BJ (cell line): ENCODE data around the gene DISP3. TPM values are rescaled to one million over a fixed set of nuclear protein-coding genes. Genes with fewer than 3 reads are reported as not detected.

Source experiments
- CTCF ChIA-PET: fragments of 350-600 bp; formaldehyde crosslinking; extraction: SDS; loops from one replicate; lab custom pipeline; 2021; ENCODE audit warnings: antibody characterized with exemption, inconsistent platforms; lab: Yijun Ruan, JAX
- POLR2A ChIA-PET: fragments of 300-600 bp; sonication (Branson Sonifier 250); formaldehyde crosslinking; extraction: SDS; loops from one replicate; lab custom pipeline; 2021; ENCODE audit warnings: antibody characterized with exemption; lab: Charles Lee
- DNase-seq: peaks from one replicate; pipeline ENCODE4 v3.0.0-alpha.2; 2011; ENCODE audit warnings: low read depth
- H3K27me3 ChIP-seq: 2 replicates; pipeline ENCODE4 v1.6.0; 2011; ENCODE audit warnings: low read length; ENCODE audit not compliant: control insufficient read depth, insufficient read depth
- H3K36me3 ChIP-seq: 2 replicates; pipeline ENCODE4 v1.5.1; 2011; ENCODE audit warnings: low read length; ENCODE audit not compliant: control insufficient read depth, insufficient read depth
- H3K4me3 ChIP-seq: 2 replicates; pipeline ENCODE4 v1.5.1; 2011; ENCODE audit warnings: low read depth, mild to moderate bottlenecking, control low read depth, low read length
- CTCF ChIP-seq: IDR thresholded peaks from 2 replicates; pipeline ENCODE4 v1.5.1; 2011; ENCODE audit warnings: low read depth, mild to moderate bottlenecking, control low read depth, inconsistent platforms, low read length, moderate library complexity; ENCODE audit not compliant: insufficient read depth
- polyA plus RNA-seq: library from polyadenylated mRNA; depleted of rRNA; stranded (reverse); fragments of >200 nt; gene quantifications from 2 replicates; pipeline ENCODE4 v1.2.3, GENCODE V29; 2011

DISP3 gene
- polyA plus RNA-seq, 1 experiment, result 0.02 TPM

DNA sequence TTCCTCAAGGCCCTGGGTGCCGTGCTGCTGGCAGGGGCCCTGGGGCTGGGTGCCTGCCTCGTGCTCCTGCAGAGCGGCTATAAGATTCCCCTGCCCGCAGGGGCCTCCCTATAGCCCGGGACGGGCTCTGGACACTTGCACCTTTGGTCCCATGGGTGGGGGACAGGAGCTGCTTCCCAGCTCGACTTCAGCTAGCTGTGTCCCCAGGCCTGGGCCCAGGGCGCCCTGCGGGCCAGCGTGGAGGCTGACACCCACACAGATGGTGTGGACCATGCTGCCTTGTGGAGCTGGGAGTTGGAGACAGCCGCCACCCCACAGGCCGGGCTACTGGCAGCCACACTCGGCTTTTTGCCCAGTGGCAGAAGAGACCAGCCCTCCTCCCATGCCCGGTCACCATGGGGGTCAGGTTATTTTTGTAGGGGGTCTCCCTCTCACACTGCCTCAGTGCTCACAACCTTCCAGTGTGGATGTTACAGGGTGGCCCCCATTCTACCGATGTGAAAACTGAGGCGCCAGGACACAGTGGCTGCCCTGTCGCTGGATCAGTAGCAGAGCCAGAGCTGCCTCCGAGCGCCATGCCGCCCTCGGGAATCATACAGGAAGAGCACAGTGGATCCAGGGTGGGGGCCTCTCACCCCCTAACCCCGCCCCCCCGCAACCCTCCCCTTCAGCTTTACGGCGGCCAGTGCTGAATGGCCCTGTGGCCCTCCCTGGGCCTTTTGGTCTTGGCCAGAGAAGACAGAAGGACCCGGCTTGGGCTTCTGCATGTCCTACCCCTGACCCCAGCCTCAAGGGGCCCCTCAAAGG, 57.8 kb downstream of the DISP3 start:
- Histone ChIP-seq H3K36me3 (no peaks in the 10 kb centered on the region), H3K27me3 (no peaks in the 10 kb centered on the region), H3K4me3 (no peak overlapping the region)
- ChIA-PET CTCF (no interaction called here), POLR2A (no interaction called here)
- no peak for TF ChIP-seq CTCF
- DNase-seq, result no peak

DNA sequence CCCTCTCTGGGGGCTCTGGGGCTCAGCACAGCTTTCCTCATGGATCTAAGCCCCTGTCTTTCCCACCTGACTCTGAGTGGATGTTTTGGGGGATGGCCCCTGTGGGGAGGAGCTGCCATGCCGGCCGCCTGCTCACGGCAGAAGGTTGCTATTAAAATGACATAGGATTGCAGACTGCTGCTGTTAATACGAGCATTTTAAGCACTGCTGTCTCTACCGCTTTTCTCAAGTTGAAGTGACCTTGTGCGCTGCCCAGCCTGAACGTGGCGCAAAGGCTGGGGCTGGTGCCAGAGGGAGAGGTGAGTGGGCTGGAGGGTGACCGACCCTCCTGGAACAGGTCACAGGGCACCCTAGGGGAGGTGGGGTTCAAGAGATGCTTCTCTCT, 58.4 kb downstream of the DISP3 start:
- no peak overlapping the region for H3K4me3 ChIP-seq
- POLR2A ChIA-PET, result no interaction called here
- DNase-seq, result no peak
- CTCF ChIA-PET, result no interaction called here
- H3K36me3 ChIP-seq, result no peaks in the 10 kb centered on the region
- no peaks in the 10 kb centered on the region for H3K27me3 ChIP-seq
- no peak for TF ChIP-seq CTCF

DNA sequence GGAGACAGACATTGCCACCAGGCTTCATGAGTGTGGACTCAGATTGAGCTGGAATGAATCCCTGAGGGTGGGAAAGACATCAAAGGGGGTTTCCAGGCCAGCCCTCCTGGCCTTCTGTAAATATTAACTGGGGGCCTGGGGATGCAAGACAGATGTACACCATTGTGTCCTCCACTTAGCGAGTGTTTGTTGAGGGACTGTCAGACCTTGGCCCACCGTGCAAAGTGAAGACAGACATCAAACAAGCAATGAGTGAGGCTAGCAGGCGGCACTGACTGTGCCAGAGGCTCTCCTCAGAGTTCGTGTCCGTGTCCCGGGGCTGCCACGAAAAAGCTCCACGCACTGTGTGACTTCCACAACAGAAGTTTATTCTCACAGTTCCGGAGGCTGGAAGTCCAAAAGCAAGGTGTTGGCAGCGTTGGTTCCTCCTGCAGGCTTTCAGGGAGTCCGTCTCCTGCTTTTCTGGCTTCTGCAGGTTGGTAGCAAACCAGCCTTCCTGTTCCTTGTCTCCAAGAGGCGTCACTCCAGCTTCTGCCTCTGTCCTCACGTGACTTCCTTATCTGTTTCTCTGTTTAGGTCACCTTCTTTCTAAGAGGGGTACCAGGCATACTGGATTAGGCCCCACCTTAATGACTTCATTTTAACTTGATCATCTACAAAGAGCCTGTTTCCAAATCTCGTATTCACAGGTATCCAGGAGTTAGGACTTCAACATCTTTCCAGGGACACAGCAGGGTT, 59.1 kb downstream of the DISP3 start:
- ChIA-PET POLR2A (no interaction called here), CTCF (no interaction called here)
- TF ChIP-seq CTCF, result no peak
- Histone ChIP-seq H3K36me3 (no peaks in the 10 kb centered on the region), H3K4me3 (no peak overlapping the region), H3K27me3 (no peaks in the 10 kb centered on the region)
- DNase-seq, result no peak

GRCh38 chr1:11538886-11539285, 59.9 kb downstream of the DISP3 start:
- H3K4me3 ChIP-seq, result no peak overlapping the region
- no peaks in the 10 kb centered on the region for H3K36me3 ChIP-seq
- POLR2A ChIA-PET, result no interaction called here
- TF ChIP-seq CTCF, result no peak
- no peaks in the 10 kb centered on the region; the same call in 1 of the 2 replicates for H3K27me3 ChIP-seq
- CTCF ChIA-PET, result no interaction called here
- DNase-seq, result no peak

DNA sequence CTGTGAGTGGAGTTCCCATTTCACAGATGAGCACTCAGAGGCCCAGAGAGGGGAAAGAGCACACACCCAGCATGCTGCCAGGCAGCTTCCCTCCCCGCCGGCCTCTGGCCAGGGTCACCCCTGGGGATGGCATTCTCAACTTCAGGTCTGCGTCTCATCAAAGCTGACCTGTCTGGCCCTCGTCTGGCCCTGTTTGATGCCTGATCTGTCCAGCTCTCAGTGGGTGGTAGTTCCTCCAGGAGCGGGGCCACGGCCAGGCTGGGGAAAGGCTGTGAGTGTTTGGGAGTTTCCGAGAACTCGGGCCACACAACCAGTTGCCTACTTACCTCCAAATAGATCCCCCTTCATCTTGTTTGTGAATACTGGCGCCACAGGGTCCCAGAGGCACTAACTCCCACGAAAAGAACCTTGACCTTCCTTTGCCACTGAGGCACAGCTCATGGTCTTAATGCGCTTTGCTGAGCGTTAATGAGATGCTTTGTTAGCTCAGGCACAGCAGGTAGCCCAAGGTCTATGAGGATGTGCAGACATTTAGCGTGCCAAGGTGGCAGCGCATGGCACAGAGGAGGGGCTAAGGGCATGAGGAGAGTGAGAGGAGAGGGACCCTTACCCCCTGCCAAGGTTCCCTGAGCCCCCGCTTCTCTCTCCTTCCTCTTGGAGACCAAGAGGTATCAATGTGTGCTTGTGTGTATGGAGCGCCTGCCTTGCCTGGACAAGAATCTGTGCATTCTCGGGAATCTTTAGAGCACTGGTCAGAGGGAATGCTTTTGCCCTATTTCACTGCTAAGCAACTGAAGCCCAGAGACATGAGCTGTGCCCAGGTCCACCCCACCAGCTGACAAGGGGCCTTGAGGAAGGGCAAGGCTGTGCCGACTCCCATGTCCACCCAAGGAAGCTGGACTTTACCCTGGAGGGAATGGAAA, 61.2 kb downstream of the DISP3 start:
- H3K27me3 ChIP-seq, result no peaks in the 10 kb centered on the region; the same call in 1 of the 2 replicates
- no peaks in the 10 kb centered on the region for H3K36me3 ChIP-seq
- TF ChIP-seq CTCF, result no peak
- no peak overlapping the region for H3K4me3 ChIP-seq
- no peak for DNase-seq
- CTCF ChIA-PET, result no interaction called here
- POLR2A ChIA-PET, result no interaction called here
